ENCODE measurements around the gene CASS4. TPM values are rescaled to one million over a fixed set of nuclear protein-coding genes. Genes with fewer than 3 reads are reported as not detected.

CASS4 gene
- total and polyA plus RNA-seq, 9 of the 15 experiments (the other 6 are each of a cell fraction or from before 2014, with no cell fraction given), result 8.1 to 53.8 (median 26.7) TPM

DNA sequence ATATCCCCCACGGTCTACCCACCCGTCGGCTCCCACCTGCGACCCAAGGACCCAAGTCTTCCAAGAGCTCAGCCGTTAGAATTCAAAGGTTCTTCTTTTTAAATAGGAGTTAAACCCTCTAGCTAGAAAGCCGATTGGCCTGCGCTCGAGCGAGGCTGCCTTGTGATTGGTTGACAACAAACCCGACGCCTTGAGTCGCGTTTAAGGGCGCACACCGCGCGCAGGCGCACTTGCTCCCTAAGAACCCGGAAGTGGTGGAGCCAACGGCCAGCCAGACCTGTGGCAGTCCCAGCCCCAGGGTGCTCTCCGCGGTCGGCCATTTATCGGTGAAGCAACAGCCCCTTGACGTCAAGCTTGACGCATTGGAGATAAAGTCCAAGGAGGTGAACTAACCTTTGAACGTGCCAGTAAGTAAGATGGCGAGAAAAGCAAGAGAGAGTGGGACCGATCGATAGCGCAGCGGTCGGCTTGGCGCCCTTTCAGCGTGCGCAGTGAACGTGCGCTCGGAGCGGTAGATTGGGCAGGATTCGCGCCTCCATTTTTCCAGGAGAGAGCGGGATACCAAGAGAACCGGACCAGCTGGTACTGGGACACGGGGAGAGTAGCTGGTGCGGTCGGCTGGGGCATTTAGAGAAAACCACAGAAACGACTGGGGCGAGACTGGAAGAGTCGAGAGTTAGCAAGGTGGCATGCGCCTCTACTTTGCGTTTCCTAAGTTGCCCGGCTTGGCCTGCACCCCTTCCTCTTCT, 19.8 kb upstream of the CASS4 start, which contains the start of the genes AURKA and CSTF1 (continued):
- TF ChIP-seq ELF4 (CRISPR knock-in tag; IDR thresholded peaks at IDR 0.05) (peak; percentile 96), STAT5B (CRISPR knock-in tag; IDR thresholded peaks at IDR 0.05) (no peak), NCOA4 (IDR thresholded peaks at IDR 0.05; ENCODE audit: partially characterized antibody) (peak; percentile 40), U2AF2 (optimal IDR thresholded peaks at IDR 0.05; ENCODE audit: low read depth, low read length) (no peak), SIN3B (IDR thresholded peaks at IDR 0.05; ENCODE audit: low read depth) (peak; percentile 73; the same call in 1 of the 2 replicates), DMBX1 (CRISPR knock-in tag; IDR thresholded peaks at IDR 0.05; ENCODE audit: borderline replicate concordance) (no peak; the same call in 1 of the 2 replicates), ZBTB5 (IDR thresholded peaks at IDR 0.05) (peak; percentile 93), TCF3 (CRISPR knock-in tag; IDR thresholded peaks at IDR 0.05) (no peak; the same call in 1 of the 2 replicates), SAP30 (IDR thresholded peaks at IDR 0.05; ENCODE audit: borderline replicate concordance, insufficient read depth, low read depth, low read length, poor library complexity, severe bottlenecking) (peak; percentile 88), MTA1 (IDR thresholded peaks at IDR 0.05; ENCODE audit: borderline replicate concordance) (peak; percentile 92), SAFB2 (IDR thresholded peaks at IDR 0.05; ENCODE audit: borderline replicate concordance, low read depth, low read length, severe bottlenecking) (no peak), YY1 (IDR thresholded peaks at IDR 0.05; ENCODE audit: borderline replicate concordance in 1 of 3, control insufficient read depth in 1 of 3, extremely low read depth in 1 of 3, insufficient read depth in 3 of 3, insufficient read length in 1 of 3, insufficient replicate concordance in 2 of 3, low read depth in 1 of 3, low read length in 2 of 3) (peak; percentile 92 to 100 (median 99)), HNRNPLL (IDR thresholded peaks at IDR 0.05; ENCODE audit: low read depth, low read length, poor library complexity, severe bottlenecking) (peak; percentile 99), CHAMP1 (IDR thresholded peaks at IDR 0.05) (peak; percentile 95), SMARCA4 (IDR thresholded peaks at IDR 0.05) (peak; percentile 38)
- TF ChIP-seq, protein P1, sequence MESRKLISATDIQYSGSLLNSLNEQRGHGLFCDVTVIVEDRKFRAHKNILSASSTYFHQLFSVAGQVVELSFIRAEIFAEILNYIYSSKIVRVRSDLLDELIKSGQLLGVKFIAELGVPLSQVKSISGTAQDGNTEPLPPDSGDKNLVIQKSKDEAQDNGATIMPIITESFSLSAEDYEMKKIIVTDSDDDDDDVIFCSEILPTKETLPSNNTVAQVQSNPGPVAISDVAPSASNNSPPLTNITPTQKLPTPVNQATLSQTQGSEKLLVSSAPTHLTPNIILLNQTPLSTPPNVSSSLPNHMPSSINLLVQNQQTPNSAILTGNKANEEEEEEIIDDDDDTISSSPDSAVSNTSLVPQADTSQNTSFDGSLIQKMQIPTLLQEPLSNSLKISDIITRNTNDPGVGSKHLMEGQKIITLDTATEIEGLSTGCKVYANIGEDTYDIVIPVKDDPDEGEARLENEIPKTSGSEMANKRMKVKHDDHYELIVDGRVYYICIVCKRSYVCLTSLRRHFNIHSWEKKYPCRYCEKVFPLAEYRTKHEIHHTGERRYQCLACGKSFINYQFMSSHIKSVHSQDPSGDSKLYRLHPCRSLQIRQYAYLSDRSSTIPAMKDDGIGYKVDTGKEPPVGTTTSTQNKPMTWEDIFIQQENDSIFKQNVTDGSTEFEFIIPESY (CRISPR knock-in tag; IDR thresholded peaks at IDR 0.05), result peak; percentile 32; the same call in 1 of the 2 replicates
- TF ChIP-seq, protein P2, sequence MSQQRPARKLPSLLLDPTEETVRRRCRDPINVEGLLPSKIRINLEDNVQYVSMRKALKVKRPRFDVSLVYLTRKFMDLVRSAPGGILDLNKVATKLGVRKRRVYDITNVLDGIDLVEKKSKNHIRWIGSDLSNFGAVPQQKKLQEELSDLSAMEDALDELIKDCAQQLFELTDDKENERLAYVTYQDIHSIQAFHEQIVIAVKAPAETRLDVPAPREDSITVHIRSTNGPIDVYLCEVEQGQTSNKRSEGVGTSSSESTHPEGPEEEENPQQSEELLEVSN (IDR thresholded peaks at IDR 0.05; ENCODE audit: borderline replicate concordance in 1 of 2, extremely low read depth in 1 of 2, insufficient read depth in 1 of 2, insufficient read length in 1 of 2, low read depth in 1 of 2, low read length in 1 of 2, poor library complexity in 1 of 2, severe bottlenecking in 1 of 2), result peak; percentile 73 to 86
